ENCODE results near the gene COQ4.

- TF ChIP-seq CTCF (IDR thresholded peaks at IDR 0.05; ENCODE audit: low read depth, low read length) = no peak
- no peak for TF ChIP-seq EZH2phosphoT487 (IDR thresholded peaks at IDR 0.05; ENCODE audit: low read depth)
Observed at GRCh38 chr9:128358090-128358489, 35.5 kb downstream of the COQ4 start.

Data from OCI-LY3 (cell line).